NCI-H146 treated with DMSO at 0.1 percent for 48 hours (cell line): ENCODE results near the gene SHPK.

Source experiments
- DNase-seq: peaks from one replicate; lab custom pipeline; 2025; ENCODE audit not compliant: unreplicated experiment; lab: John Stamatoyannopoulos, UW

Gene SHPK

DNA sequence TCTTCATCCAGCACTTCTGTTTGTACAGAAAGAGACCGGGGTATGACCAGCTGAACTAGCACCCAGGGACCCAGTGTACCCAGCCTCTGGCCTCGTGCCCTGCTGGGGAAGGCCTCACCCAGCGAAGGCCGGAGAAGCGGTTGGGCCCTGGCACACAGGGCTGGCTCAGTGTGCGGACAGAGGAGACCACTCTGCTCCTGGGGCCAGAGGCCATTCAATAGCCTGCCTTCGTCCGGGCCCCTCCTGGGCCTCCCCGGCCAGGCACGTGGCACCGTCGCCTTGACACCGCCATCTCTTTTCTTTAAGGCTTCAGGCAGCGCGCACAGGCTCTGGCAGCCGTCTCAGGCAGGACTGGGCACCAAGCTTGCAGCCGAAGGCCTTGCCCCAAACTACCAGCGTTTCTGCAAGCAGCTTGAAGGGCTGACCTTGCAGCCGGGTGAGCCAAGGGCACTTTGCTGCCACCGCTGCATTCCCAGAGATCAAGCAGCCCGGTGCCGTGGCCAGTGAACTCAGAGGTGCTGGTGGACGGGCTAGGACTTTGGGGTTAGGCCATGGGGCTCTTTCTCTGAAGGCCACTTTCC is 24.4 kb upstream of the SHPK start:
- no peak for DNase-seq

DNA sequence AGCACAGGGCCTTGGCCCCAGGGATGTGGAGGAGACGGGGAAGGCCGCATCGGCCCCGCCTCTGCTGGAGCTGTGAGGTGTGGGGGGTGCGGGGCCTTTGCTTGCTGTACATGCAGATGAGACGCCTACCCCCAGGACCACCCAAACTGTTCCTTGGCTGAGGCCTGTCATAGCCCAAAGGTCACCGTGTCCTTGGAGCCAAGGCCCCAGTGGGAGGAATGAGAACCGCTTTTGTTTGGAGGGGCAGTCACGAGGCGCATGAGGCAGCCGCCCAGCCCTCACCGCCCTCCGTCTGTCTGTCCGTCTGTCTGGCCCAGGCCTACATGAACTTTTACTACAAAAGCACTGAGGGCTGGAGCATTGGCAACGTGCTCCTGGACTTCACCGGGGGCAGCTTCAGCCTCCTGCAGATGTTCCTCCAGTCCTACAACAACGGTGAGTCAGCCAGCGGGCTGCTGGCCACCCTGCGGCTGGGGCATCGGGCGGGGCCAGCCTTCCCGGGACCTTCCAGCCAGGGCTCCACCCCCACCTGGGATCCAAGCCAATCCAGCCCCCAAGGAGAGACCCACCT is 23.6 kb upstream of the SHPK start:
- DNase-seq = no peak

DNA sequence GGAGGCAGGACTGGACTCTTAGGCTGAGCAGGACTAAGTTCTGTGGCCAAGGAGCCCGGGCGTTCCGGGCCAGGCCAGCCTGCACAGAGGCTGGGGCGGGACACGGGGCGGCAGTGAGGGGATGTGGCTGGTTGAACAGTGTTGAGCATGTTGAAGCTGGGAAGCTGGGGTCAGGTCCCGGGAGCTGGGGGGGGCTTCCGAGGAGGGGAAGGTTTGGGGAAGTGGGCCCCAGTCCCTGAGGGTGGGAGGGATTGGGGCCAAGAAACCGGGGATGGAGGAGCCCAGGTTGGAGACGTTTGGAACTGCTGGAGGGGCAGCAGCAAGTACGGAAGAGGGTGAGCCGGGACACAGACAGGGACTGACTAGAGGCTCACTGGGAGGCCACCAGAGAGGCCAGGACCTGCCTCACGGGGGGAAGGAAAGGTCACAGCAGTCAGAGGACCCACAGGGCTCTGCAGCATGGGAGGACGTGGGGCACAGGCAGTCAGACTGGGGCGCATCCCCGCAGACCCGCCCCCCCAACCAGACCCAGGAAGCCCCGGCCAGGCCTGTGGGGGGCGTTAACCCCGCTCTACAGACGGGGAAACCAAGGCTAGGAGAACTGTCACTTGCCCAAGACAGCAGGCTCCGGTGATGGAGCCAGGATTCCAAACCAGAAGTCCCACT is 22.9 kb upstream of the SHPK start:
- no peak for DNase-seq

DNA sequence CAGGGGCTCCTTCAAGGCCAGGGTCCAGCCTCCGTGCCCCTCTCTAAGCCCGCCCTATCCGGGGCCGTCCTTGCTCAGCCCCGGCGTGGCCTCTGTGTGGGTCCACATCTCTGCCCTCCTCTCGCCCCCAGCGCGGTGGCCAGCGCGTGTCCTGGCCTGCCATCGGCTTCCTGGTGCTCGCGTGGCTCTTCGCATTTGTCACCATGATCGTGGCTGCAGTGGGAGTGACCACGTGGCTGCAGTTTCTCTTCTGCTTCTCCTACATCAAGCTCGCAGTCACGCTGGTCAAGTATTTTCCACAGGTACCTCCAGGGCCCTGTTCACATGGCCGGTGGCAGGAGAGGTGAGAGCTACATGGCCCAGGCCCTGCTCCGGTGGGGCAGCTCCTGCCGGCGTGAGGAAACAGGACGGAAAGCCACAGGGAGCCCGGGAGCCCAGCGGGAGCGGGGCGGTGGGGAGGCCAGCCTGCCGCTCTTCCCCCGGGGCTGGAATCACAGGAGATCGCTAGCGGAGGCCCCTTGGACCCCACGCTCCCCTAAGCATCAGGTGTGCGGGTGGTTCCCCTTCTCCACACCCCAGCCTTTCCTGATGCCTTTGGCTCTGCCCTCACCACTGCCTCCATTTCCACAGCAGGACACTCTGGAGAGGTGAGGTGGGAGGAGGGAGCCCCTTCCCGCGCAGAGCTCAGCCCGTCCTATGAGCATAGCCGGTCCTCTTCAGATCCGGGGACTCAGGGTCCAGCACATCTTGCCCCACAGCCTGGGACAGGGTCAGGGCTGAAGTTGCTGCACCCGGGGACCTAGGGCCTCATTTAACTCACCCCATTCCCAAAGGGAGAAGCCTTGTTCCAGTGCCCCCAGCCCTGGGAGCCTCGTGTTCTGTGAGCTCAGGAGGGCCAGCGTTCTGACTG is 22.1 kb upstream of the SHPK start:
- no peak for DNase-seq

DNA sequence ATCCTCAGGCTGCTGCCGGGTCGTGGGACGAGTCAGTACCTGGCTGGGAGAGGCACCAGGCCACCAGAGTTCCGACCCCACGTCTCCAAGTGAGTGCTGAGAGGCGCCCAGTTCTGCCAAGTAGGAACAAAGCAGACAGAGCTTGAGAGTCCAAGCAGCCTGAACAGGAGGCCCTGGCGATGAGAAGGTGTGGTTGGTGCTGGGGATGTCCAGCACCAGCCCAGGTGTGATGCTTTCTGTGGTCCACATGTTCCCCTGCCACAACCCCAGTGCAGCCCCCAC is 21.5 kb upstream of the SHPK start:
- no peak for DNase-seq

DNA sequence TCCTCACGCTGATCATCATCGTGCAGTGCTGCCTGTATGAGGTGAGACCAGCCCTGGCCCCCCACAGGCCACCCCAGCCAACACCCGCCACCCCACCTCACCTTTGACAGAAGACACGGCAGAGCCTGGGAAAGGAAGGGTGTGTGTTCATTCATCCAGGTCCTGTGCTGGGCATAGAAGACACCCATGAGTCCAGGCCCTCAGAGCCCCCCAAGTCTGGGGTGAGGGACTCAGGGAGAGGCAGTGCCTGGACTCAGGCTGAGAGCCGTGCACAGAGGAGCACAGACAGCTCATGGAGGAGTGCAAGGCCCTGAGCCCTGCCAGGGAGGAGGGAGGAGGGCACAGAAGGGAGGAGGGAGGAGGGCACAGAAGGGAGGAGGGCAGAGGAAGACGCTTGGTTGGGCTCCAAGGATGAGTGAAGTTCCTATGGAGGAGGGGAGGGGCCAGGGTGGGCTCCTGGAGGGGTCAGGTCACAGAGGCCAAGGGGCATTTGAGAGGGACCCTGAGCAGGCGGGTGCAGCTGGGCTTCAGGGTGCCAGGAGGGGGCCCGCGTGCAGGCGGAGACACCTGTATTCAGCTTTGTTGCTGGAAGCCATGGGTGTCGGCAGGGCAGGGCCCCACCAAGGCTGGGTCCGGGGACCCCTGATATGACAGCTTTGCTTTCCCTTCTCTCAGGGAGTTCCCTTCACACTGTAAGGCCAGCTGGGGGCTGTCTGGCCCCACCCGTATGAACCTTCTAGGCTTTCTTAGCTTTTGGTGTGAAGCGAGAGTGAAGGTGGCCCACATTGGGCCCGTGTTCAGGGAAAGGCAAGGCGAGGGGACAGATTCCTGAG is 20.9 kb upstream of the SHPK start:
- no peak for DNase-seq

DNA sequence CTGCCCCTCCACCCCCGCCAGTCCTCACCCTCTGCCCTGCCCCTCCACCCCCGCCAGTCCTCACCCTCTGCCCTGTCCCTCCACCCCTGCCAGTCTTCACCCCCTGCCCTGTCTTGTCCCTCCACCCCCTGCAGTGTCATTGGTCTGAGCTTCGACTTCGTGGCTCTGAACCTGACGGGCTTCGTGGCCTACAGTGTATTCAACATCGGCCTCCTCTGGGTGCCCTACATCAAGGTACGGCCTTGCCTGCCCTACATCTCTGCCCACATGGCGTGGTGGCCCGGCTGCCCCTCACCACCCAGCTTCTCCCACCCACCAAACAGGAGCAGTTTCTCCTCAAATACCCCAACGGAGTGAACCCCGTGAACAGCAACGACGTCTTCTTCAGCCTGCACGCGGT is 20.3 kb upstream of the SHPK start:
- no peak for DNase-seq

DNA sequence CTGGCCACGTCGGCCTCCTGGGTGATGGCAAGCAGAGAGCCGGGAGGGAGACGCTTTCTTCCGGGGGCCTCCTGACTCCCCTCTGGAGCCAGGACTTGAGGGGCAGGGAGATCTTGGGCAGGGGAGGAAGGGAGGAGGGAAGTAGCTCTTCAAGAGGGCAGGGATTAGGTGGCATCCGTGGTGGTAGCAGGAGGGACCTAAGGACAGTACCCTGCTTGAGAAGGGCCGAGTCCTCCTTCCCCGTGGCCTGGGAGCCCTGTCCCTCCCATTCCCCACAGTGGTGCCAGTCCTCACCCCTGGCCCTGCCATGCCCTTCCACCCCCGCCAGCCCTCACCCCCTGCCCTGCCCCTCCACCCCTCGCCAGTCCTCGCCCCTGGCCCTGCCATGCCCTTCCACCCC is 19.7 kb upstream of the SHPK start:
- DNase-seq = no peak

DNA sequence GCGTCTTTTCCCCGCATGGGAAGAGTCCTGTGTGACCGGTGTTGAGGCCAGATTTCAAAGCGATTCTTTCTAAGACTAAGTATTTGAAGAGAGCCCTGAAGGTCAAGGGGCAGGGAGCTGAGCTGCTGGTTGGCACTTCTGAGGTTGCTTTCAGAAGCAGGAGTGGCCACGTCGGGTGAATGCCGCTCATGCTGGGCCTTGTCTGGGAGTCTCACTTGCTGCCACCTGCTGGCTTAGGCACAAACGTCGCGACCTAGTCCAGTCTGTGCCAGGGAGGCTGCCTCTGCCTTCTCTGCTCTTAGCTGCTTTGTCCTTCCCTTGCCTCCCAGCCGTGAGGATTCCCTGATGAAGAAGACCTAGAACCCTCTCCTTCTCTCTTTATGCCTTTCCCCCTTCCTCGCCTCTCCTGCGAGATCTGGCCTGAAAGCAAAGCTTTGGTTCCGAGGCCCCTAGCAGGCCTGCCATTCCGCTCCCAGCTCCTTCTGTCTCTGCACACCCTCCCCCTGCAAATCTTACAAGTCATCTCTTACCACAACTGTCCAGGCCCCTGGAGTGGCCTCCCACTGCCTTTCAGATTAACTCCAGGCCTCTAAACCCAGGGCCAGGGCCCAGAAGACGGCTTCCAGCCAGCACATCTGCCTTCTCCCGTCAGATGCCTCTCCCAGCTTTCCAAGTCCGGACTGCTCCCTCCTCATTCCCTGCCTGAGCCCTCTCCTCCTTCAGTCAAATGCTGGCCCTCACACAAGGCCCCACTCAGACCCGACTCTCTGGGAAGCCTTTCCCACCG is 11.9 kb upstream of the SHPK start:
- no peak for DNase-seq

DNA sequence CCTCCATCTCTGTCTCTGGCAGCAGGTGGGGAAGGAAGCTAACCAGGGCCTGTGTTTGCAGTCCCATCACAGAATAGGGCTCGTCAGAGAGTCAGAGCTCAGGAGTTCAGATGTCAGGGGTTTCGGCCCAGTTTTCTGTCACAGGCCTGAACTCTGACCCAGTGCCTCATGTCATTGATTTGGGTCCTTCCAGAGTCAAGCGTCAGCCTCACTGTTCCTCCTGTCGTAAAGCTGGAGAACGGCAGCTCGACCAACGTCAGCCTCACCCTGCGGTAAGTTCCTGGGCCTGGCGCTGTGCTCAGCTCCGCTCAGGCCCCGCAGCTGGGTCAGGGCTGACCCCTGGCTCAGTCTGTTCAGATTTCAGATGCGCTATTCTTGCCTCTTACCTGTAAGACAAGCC is 11.2 kb upstream of the SHPK start:
- DNase-seq = no peak

DNA sequence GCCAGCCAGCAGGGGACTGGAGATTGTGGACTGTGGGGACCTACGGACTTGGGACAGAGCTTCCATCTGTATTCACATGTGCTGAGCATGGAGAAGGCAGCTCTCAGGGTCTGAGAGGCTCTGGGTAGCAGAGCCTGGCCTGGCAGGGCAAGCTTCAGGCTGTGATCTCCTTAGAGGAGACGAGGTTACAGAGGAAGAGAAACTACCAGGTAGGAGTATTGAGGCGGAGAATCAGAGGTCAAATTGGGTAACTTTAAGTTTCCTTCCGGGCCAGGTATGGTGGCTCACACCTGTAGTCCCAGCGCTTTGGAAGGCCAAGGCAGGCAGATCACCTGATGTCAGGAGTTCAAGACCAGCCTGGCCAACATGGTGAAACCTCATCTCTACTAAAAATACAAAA is 9.3 kb upstream of the SHPK start:
- no peak for DNase-seq

DNA sequence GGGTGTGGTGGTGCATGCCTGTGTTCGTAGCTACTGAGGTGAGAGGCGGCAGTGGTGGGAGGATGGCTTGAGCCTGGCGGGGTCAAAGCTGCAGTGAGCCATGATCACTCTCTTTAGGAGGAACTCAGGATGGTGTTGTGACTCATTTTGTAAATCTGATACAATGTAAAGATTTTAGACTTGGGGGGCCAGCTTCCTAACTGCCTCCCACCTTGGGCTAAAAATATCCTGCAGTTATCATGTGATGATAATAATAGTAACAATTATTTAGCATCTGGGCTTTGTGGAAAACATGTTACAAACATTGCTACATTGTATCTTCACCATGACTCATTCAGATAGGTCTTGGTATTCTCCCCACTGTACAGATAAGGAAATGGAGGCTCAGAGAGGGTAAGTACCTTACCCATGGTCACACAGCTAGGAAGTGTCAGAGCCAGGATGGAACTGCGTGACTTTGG is 7.9 kb upstream of the SHPK start:
- no peak for DNase-seq

DNA sequence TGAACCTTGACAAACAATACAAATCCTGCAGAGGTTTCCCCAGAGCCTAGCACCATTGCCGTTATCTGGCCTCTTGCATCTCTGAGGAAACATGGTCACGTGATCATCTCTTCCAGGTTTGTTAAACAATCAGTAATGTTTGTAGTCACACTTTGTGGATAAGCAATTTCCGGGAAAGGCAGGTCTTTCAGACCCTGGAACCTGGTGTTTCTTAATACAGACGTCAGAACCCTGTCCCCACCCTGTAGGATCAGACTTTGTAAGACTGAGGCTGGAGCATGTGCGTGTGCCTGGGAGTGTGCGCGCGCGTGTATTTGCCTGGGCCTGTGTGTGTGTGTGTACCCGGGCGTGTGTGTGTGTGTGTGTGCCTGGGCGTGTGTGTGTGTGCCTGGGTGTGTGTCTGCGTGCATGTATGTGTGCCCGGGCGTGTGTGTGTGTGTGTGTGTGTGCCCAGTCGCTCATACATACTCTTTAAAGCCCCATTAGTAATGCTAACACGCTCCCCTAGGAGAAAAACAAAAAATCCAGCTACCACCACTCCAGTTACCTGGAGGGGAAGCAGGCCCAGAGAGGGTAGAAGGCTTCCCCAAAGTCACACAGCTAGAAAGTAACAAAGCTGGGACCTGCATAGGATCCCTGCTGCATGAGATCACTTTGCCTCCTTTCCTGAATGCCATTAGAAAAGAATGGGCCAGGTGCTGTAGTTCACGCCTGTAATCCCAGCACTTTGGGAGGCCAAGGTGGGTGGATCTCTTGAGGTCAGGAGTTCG is 5.9 kb upstream of the SHPK start:
- DNase-seq = no peak

DNA sequence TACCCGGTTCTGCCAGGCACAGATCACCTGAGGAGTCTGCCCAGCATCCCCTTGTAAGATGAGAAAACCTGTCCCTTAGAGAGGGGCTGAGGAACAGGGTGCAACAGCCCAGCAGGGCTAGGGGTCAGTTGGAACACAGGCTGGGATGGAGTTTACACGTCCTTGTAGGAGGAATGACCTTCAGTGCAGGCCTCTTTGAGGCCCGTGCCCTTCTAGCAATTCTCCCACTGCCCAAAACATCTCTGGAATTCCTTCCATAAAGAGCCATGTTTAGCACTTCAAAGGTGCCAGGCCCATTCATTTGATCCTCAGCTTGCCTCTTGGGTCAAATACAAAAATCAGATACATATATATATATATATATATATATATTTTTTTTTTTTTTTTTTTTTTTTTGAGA is 5.0 kb upstream of the SHPK start:
- DNase-seq = no peak

DNA sequence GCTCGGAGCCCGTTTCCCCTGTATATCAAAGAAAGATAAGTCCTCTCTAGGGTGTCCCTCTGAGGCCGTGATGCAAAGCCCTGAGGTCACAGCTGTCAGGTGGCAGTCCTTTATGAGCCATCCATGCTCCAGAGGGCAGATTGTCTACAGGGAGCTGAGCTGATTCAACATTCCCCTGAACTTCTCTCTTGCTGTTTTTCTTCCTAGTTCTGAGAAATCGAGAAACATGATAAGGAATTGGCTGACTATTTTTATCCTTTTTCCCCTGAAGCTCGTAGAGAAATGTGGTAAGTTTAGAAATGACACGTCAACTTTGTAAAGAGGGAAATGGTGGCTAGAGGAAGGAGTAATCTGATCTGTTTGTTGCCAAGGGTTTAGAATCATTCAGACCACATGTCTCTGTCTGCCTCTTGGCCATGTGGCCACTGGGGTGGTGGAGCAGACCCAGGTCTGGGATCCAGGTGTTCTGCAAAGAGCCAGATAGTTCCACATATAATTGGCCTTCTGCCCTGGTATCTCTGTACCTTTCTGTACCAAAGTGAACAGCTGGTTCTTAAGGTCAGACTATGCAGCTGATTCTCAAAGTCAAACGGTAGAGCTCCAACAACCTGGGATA is 4.0 kb upstream of the SHPK start:
- peak; percentile 6 for DNase-seq

DNA sequence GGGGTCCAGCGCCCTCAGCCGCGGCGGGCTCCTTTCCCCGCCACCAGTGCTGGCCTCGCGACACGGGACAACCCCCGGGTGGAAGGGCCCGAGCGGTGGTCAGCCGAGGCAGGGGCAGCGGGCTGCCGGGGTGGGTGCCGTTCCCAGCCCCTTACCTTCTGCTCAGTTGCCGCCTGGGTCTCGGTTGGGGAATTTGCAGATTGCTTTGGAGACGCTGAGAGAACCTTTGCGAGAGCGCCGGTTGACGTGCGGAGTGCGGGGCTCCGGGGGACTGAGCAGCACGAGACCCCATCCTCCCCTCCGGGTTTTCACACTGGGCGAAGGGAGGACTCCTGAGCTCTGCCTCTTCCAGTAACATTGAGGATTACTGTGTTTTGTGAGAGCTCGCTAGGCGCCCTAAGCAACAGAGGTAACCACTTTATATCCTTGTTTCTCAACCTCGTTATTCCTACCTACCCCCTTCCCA is 891 bp upstream of the SHPK start:
- DNase-seq = no peak

DNA sequence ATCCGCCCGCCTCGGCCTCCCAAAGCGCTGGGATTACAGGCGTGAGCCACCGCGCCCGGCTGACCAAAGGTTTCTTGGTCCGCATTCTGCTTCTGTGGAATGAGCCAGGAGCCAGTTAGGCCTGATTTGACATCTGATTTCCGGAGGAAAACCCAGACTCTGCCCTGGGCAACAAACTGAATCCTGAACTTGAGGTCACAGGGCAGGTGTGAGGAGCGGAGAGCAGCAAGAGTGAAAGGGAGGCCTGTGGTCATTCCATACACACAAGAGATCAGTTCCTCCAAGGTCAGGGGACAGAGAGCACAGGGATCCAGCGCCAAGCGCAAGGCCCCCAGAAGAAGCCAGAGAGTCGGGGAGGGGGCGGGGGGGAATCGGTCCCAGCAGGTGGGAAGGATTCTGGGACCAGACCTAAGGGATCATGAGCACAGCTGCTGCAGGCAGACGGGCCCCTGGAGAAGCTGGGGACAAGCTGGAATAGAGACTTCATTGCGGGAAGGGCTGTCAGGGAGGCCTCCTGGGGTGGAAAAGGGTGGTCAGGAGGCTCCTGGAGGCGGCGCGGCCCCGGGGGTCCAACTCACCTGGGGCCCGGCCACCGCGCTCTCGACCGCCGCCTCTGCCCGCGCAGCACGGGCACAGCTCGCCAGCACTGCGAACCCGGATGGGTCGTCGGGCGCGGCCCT is 436 bp downstream of the SHPK start:
- DNase-seq = no peak

DNA sequence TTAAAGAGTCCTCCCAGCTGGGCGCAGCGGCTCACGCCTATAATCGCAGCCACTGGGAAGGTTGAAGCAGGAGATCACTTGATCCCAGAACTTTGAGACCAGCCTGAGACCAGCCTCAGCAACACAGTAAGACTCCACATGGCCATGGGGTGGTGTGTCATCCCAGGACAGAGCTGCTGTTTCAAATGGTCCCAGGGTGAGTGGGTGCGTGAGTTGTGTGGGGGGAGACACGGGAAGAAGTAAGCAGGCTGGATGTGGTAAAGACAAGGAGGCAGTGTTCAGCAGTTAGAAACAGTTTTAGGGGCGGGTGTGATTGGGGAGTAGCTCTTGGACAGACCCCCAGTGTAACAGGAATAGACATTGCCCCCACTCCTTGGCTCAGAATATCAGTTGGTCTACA is 3.8 kb downstream of the SHPK start:
- no peak for DNase-seq

DNA sequence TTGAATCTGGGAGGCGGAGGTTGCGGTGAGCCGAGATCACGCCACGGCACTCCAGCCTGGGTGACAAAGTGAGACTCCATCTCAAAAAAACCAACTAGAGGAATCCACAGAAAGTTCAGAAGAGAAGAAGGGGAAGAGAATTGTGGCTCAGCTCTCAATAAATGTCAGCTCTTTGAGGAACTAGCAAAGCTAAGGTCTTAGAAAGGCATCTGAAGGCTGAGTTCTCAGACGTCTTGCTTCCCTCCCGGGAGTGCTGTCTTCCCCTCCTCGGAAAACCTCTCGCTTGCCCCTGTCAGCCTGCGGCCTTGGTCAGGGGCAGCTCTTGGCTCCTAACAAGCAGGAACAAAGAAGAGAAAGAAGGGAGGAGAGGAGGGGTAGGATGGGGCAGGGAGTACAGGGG is 5.3 kb downstream of the SHPK start:
- DNase-seq = no peak
